PC-3 (cell line): ENCODE results near the gene LILRB3.
"Not testable (repeated sequence)": the region's sequence is repeated elsewhere in the genome, so short reads cannot be mapped to it uniquely, and the experiment has no call there.

Experiments
- EZH2 ChIP-seq: fragments of 300-600 bp; sonication (generic); IDR thresholded peaks from one replicate; pipeline ENCODE4 v1.6.1; 2017; ENCODE audit warnings: antibody characterized with exemption, mild to moderate bottlenecking, low read length; ENCODE audit not compliant: unreplicated experiment
- EZH2phosphoT487 ChIP-seq: fragments of 300-600 bp; sonication (generic); IDR thresholded peaks from 2 replicates; pipeline ENCODE4 v1.6.1; 2018; ENCODE audit warnings: mild to moderate bottlenecking, antibody characterized with exemption, low read length, borderline replicate concordance
- TF ChIP-seq, protein P1 (sequence below): fragments of 300-600 bp; sonication (generic); conservative IDR thresholded peaks from 2 replicates; pipeline ENCODE4 v1.5.1; 2017; ENCODE audit warnings: antibody characterized with exemption, low read depth, mild to moderate bottlenecking, low read length

DNA sequence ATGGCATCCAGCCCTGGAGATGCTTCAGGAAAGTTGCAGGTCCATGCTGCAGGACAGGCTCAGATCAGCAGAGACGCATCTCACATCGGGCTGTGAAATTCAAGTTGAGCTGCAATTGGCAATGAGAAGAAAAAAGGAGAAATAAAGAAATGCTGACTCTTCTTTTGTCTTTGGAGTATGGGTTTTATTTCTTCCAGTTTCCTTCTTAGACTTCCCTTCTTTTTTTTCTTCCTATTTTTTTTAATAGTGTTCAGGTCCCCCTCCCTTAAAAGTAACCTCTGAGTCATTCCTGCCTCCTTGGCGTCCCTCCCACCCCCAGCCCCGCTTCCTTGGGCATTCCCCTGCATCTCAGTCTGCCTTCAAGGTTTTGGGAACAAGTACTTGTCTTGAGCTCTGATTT, 48.8 kb upstream of the LILRB3 start:
- TF ChIP-seq, protein P1, sequence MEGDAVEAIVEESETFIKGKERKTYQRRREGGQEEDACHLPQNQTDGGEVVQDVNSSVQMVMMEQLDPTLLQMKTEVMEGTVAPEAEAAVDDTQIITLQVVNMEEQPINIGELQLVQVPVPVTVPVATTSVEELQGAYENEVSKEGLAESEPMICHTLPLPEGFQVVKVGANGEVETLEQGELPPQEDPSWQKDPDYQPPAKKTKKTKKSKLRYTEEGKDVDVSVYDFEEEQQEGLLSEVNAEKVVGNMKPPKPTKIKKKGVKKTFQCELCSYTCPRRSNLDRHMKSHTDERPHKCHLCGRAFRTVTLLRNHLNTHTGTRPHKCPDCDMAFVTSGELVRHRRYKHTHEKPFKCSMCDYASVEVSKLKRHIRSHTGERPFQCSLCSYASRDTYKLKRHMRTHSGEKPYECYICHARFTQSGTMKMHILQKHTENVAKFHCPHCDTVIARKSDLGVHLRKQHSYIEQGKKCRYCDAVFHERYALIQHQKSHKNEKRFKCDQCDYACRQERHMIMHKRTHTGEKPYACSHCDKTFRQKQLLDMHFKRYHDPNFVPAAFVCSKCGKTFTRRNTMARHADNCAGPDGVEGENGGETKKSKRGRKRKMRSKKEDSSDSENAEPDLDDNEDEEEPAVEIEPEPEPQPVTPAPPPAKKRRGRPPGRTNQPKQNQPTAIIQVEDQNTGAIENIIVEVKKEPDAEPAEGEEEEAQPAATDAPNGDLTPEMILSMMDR: not testable (repeated sequence)
- TF ChIP-seq EZH2, EZH2phosphoT487: not testable (repeated sequence)
